Ishikawa (cell line): ENCODE measurements around the gene KDM4B.

Source experiments
- CEBPB ChIP-seq: IDR thresholded peaks from 2 replicates; pipeline ENCODE4 v1.6.1; 2012
- CREB1 ChIP-seq: IDR thresholded peaks from 2 replicates; pipeline ENCODE4 v1.6.1; 2012; ENCODE audit warnings: low read depth
- EGR1 ChIP-seq: IDR thresholded peaks from 2 replicates; pipeline ENCODE4 v1.6.1; 2012
- EP300 ChIP-seq: IDR thresholded peaks from 2 replicates; pipeline ENCODE4 v1.6.1; 2012; ENCODE audit warnings: borderline replicate concordance
- FOXM1 ChIP-seq: IDR thresholded peaks from 2 replicates; pipeline ENCODE4 v1.6.1; 2012; ENCODE audit warnings: low read depth, borderline replicate concordance
- NFIC ChIP-seq: IDR thresholded peaks from 2 replicates; pipeline ENCODE4 v1.6.1; 2012
- RAD21 ChIP-seq: IDR thresholded peaks from 2 replicates; pipeline ENCODE4 v1.6.1; 2012; ENCODE audit warnings: low read depth
- TAF1 ChIP-seq: IDR thresholded peaks from 2 replicates; pipeline ENCODE4 v1.6.1; 2012; ENCODE audit warnings: low read depth, mild to moderate bottlenecking
- TCF12 ChIP-seq: IDR thresholded peaks from 2 replicates; pipeline ENCODE4 v1.6.1; 2012; ENCODE audit warnings: low read depth
- TEAD4 ChIP-seq: IDR thresholded peaks from 2 replicates; pipeline ENCODE4 v1.6.1; 2012
- YY1 ChIP-seq: IDR thresholded peaks from 2 replicates; pipeline ENCODE4 v1.6.1; 2012; ENCODE audit warnings: low read depth
- ZBTB7A ChIP-seq: IDR thresholded peaks from 2 replicates; pipeline ENCODE4 v1.6.1; 2012; ENCODE audit warnings: low read depth
- TF ChIP-seq, protein P1 (sequence below): IDR thresholded peaks from 2 replicates; pipeline ENCODE4 v1.6.1; 2012
- TF ChIP-seq, protein P2 (sequence below): IDR thresholded peaks from 2 replicates; pipeline ENCODE4 v1.6.1; 2012; ENCODE audit warnings: low read depth, mild to moderate bottlenecking
- TF ChIP-seq, protein P3 (sequence below): IDR thresholded peaks from 2 replicates; pipeline ENCODE4 v1.6.1; 2012

Gene KDM4B

DNA sequence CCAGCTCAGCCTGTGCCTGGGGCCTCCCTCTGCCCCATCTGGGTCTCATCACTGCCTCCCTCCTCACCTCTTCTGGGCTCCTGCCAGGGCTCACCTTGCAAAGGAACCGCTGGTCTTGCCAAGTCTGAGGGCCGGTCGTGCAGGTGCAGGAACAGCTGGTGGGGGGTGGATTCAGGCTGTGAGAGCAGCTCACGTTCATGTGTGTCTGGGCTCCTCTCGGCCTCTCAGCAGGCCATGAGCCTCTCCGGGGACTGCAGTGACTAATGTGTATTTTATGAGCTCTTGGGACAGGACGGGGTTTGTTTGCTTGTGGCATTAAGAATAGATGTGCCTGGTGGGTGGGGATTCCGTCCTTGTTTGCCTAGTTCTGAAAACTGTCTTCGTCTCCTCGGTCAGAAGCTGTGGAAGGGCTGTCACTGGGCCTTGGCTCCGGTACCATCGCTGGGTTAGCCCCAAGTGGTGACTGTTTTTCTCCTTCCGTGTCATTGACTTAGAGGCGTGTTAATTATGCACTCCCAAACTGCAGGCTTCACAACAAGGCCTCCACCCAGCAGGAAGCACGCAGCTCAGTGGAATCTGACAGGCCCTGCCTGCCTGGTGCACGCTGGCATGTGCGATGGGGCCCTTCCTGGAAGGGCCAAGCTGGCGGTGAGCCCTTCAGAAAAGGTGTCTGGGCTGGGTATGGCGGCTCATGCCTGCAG, 77.6 kb downstream of the KDM4B start:
- TF ChIP-seq TCF12, result peak; percentile 96
- 0 out of 2 replicates have a peak, but pooled peaks have one; percentile 11 for TF ChIP-seq CREB1
- TF ChIP-seq TEAD4, result peak; percentile 61
- TF ChIP-seq EP300, result peak; percentile 66; the same call in 1 of the 2 replicates
- peak; percentile 94 for TF ChIP-seq NFIC
- TF ChIP-seq YY1, result no peak
- no peak for TF ChIP-seq CEBPB
- TF ChIP-seq, protein P1, sequence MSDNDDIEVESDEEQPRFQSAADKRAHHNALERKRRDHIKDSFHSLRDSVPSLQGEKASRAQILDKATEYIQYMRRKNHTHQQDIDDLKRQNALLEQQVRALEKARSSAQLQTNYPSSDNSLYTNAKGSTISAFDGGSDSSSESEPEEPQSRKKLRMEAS, result peak; percentile 87
- TF ChIP-seq TAF1, result no peak

DNA sequence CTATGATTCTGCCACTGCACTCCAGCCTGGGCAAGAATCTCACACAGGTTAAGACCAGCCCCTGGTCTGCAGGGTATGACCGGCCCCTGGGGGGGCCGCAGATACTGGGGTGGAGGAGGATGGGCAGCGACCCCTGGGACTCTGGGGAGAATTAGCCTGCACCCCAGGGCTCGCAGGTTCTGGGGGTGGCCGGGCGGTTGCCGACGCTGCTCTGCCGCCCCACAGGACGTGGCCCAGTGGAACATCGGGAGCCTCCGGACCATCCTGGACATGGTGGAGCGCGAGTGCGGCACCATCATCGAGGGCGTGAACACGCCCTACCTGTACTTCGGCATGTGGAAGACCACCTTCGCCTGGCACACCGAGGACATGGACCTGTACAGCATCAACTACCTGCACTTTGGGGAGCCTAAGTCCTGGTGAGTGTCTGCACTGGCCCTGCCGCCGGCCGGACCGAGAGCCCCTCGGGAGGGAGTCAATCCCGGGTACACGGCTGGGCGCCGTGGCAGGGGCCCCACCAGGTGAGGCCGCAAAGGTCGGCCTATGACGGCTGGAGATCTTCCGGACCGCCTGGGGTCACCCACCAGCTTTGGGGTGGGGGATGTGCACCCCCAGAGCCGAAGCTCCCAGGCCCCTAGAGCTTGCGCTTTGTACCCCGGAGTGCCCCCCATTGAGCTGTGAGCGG, 78.5 kb downstream of the KDM4B start:
- no peak for TF ChIP-seq RAD21
- no peak for TF ChIP-seq EP300
- TF ChIP-seq CREB1, result no peak
- no peak for TF ChIP-seq NFIC
- no peak for TF ChIP-seq EGR1

DNA sequence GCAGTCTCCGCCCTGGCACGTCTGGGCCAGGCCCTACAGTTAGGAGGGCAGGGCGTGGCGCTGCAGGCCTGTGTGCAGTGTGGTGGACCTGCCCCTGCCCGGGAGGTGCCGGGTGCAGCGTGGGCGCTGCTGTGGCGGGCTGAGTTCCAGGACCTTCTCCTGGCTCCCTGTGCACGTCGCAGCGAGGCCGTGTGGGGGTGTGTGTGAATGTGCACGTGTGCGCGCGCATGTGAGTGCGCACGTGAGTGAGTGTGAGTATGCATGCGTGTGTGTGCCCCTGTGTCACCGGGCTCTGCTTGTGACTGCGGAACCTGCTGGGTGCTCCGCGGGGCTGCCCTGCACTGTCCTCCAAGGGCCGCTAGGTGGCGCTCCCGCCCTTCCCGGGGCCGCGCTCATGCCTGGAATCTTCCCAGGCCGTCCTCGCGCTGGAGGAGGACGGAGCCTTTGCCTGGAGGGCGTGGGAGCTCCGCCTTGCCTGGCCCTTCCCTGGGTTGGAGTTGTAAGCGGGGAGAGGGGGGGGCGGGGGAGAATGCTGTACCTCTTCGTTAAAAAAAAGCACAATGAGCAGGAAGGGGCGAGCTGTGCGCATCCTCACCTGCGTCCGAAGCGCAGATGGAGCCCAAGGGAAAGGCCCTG, 79.3 kb downstream of the KDM4B start:
- TF ChIP-seq TEAD4 (peak; percentile 54; the same call in 1 of the 2 replicates), CEBPB (no peak), ZBTB7A (no peak), YY1 (no peak), NFIC (no peak), FOXM1 (no peak), EGR1 (no peak), TCF12 (peak; percentile 19; the same call in 1 of the 2 replicates), RAD21 (peak; percentile 95), EP300 (no peak)
- TF ChIP-seq, protein P2, sequence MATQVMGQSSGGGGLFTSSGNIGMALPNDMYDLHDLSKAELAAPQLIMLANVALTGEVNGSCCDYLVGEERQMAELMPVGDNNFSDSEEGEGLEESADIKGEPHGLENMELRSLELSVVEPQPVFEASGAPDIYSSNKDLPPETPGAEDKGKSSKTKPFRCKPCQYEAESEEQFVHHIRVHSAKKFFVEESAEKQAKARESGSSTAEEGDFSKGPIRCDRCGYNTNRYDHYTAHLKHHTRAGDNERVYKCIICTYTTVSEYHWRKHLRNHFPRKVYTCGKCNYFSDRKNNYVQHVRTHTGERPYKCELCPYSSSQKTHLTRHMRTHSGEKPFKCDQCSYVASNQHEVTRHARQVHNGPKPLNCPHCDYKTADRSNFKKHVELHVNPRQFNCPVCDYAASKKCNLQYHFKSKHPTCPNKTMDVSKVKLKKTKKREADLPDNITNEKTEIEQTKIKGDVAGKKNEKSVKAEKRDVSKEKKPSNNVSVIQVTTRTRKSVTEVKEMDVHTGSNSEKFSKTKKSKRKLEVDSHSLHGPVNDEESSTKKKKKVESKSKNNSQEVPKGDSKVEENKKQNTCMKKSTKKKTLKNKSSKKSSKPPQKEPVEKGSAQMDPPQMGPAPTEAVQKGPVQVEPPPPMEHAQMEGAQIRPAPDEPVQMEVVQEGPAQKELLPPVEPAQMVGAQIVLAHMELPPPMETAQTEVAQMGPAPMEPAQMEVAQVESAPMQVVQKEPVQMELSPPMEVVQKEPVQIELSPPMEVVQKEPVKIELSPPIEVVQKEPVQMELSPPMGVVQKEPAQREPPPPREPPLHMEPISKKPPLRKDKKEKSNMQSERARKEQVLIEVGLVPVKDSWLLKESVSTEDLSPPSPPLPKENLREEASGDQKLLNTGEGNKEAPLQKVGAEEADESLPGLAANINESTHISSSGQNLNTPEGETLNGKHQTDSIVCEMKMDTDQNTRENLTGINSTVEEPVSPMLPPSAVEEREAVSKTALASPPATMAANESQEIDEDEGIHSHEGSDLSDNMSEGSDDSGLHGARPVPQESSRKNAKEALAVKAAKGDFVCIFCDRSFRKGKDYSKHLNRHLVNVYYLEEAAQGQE, result no peak
- TF ChIP-seq, protein P1, result peak; percentile 75

DNA sequence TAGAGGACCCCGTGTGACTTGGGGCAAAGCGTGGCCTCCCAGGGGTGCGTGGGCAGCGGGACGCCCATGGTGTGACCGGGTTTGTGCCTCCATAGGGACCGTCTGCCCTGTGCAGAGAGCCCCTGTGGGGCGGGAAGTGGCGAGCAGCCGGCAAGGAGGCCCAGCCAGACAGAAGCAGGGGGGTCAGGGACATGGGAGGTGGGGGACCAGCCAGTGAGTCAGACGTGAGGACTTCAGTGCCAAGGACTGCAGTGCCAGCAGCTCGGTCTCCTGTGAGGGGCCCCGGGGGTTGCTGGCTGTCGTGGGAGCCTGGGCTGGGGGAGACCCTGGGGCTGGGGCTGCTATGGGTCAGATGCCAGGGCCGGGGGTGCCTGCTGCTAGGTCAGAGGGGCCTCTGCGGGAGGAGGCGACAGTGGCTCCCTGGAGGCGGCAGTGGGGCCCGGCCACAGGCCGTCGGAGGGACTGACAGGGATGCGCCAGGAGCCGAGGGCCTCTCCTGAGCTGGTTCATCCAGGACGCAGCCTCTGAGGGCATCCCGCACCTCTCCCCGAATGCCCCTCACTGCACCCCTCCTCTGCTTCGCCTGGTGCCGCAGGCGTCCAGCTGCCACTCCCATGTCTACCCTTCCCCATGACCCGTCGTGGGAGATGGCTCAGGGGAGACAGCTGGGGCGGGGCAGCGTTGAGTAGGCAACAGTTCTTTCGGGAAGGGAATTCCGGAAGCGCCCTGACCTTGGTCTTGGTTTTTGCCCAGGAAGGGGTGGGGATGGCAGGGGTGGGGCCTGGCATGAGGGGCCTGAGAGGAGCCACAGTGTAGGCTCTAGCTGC, 80.0 kb downstream of the KDM4B start:
- 0 out of 2 replicates have a peak, but pooled peaks have one; percentile 15 for TF ChIP-seq EP300
- TF ChIP-seq, protein P1, result no peak

DNA sequence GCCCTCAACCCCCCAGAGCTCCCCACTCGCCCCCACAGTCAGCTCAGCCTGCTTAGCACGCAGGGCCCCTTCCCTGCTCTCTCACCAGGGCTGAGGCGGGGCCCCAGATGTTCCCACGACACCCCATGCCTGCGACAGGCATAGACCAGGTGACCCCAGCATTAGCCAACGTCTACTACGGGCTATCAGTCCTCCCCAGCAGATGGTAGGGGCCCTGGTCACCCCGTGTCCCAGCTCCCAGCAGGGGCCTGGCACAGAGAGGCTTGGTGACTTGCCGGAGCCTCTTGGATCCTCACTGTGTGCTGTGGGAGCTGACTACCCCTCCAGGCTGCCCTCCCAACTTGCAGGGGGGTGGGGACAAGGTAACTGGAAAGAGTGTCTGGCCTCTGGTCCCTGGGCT, 80.6 kb downstream of the KDM4B start:
- TF ChIP-seq, protein P1, result no peak
- TF ChIP-seq EGR1, result no peak
- TF ChIP-seq CEBPB, result no peak
- TF ChIP-seq FOXM1, result no peak
- no peak for TF ChIP-seq EP300
- no peak for TF ChIP-seq CREB1
- TF ChIP-seq, protein P3, sequence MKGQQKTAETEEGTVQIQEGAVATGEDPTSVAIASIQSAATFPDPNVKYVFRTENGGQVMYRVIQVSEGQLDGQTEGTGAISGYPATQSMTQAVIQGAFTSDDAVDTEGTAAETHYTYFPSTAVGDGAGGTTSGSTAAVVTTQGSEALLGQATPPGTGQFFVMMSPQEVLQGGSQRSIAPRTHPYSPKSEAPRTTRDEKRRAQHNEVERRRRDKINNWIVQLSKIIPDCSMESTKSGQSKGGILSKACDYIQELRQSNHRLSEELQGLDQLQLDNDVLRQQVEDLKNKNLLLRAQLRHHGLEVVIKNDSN, result no peak
- TF ChIP-seq RAD21, result no peak
- TF ChIP-seq, protein P2, result no peak
